AML-193 (cell line): Measurements from ENCODE around the gene MAN2B1.
"Not testable (repeated sequence)": the region's sequence is repeated elsewhere in the genome, so short reads cannot be mapped to it uniquely, and the experiment has no call there.

ENCODE experiments used
- DNase-seq, 2 experiments: peaks; one replicate each; lab custom pipeline; 2025; lab: John Stamatoyannopoulos, UW

The MAN2B1 gene

GRCh38 chr19:12689012-12689411 lies 22.5 kb upstream of the MAN2B1 start:
- DNase-seq, result no peak

GRCh38 chr19:12687496-12688196 lies 21.1 kb upstream of the MAN2B1 start, which contains the start of gene GNG14:
GNG14 (plus strand) TSS chr19:12687998; CDS start chr19:12688049, 51 bp downstream.
- no peak for DNase-seq

GRCh38 chr19:12685831-12686230 lies 19.3 kb upstream of the MAN2B1 start:
- no peak for DNase-seq

- peak; percentile 92 for DNase-seq
These were observed 14.8 kb upstream of the MAN2B1 start, which contains the start of gene DHPS for GRCh38 chr19:12681074-12681987. DHPS (minus strand) TSS chr19:12681880; CDS start chr19:12681766, 114 bp downstream.

- DNase-seq, result no peak
These were observed 13.5 kb upstream of the MAN2B1 start for GRCh38 chr19:12680034-12680433.

- DNase-seq, result not testable (repeated sequence)
These were observed 11.5 kb upstream of the MAN2B1 start for GRCh38 chr19:12678039-12678438.

GRCh38 chr19:12676928-12677327 lies 10.4 kb upstream of the MAN2B1 start:
- DNase-seq, result no peak

- peak; percentile 46 to 57 for DNase-seq
These were observed 9.8 kb upstream of the MAN2B1 start for GRCh38 chr19:12676384-12676792.

GRCh38 chr19:12675940-12676339 lies 9.4 kb upstream of the MAN2B1 start:
- no peak for DNase-seq

- no peak for DNase-seq
These were observed 8.9 kb upstream of the MAN2B1 start for GRCh38 chr19:12675399-12675798.

- no peak for DNase-seq
These were observed 6.2 kb upstream of the MAN2B1 start for GRCh38 chr19:12672744-12673143.

- DNase-seq, result no peak
These were observed 3.8 kb upstream of the MAN2B1 start for GRCh38 chr19:12670159-12670928.

- DNase-seq, result peak; percentile 75 to 78
These were observed 3.0 kb upstream of the MAN2B1 start for GRCh38 chr19:12669270-12670158.

- no peak for DNase-seq
These were observed 2.4 kb upstream of the MAN2B1 start for GRCh38 chr19:12668932-12669269.

GRCh38 chr19:12668346-12668745 lies 1.8 kb upstream of the MAN2B1 start:
- no peak for DNase-seq

- no peak for DNase-seq
These were observed 1.3 kb upstream of the MAN2B1 start for GRCh38 chr19:12667731-12668302.

GRCh38 chr19:12665671-12666264 lies 774 bp downstream of the MAN2B1 start:
- no peak for DNase-seq

GRCh38 chr19:12665281-12665573 lies 1.3 kb downstream of the MAN2B1 start:
- peak; percentile 94 to 97 for DNase-seq

GRCh38 chr19:12664406-12665280 lies 1.9 kb downstream of the MAN2B1 start:
- no peak for DNase-seq

- DNase-seq, result no peak
These were observed 5.6 kb downstream of the MAN2B1 start for GRCh38 chr19:12660980-12661379.
